Dermis microvascular lymphatic vessel endothelial cell (primary cell): Measurements from ENCODE around the gene HBA2. TPM values are rescaled to one million over a fixed set of nuclear protein-coding genes. Genes with fewer than 3 reads are reported as not detected.
"Not testable (repeated sequence)": the region's sequence is repeated elsewhere in the genome, so short reads cannot be mapped to it uniquely, and the experiment has no call there.

Source experiments
- DNase-seq, 2 donors: peaks; one replicate each; pipeline versions ENCODE4 v3.0.0 to v3.0.0-alpha.2; 2010; ENCODE audit warnings: low read depth in 2 of 2
- total RNA-seq: library from RNA; depleted of rRNA; stranded (reverse); fragments of >200 nt; gene quantifications from 2 replicates; pipeline ENCODE4 v1.2.1, GENCODE V29; 2014

Gene HBA2
- total RNA-seq, 1 donor from 2014 or later: not detected

DNA sequence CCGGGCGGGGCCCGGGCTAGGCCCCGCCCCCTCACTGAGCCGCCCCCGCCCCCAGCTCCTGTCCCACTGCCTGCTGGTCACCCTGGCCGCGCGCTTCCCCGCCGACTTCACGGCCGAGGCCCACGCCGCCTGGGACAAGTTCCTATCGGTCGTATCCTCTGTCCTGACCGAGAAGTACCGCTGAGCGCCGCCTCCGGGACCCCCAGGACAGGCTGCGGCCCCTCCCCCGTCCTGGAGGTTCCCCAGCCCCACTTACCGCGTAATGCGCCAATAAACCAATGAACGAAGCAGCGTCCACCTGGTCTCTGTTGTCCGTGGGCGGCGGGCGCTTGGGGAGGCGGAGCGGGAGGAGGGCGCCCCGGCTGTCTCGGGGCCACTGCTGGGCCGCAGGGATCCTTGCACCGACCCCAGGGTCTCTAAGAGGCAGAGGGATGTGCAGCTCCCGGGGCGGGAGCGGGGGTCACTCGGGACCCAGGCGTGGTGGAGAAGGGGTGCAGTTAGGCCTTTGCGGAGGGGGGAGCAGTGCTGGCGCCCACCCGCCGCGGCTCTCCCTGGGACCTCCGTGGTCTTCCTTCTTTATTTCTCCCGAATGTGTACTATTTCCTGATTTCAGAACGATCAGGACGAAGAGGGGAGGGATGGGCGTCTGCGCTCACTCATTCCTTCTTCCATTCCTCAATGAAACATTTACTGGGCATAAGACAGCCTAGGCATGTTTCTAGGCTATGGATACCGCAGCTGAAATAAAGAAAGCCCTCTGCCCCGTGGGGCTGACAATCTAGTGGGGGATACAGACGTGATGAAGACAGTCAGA is 18.3 kb upstream of the HBA2 start:
- peak in 1 of 2 donors; percentile 54 for DNase-seq

DNA sequence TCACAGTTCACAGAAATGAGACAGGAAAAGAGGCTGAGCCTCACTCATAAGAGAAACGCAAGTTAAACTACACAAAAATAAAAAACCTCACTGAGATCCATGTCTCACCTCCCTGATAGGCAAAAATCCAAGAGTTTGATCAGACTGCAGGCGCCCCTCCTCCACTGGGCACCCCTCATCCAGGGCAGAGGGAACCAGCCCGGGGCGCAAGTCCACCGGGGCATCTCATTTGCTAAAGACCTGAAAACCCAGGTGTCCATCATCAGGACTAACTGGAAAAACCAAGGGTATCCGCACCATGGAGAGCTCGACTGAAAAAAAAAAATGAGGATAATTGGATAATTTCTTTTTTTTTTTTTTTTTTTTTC is 17.7 kb upstream of the HBA2 start:
- no peak for DNase-seq

DNA sequence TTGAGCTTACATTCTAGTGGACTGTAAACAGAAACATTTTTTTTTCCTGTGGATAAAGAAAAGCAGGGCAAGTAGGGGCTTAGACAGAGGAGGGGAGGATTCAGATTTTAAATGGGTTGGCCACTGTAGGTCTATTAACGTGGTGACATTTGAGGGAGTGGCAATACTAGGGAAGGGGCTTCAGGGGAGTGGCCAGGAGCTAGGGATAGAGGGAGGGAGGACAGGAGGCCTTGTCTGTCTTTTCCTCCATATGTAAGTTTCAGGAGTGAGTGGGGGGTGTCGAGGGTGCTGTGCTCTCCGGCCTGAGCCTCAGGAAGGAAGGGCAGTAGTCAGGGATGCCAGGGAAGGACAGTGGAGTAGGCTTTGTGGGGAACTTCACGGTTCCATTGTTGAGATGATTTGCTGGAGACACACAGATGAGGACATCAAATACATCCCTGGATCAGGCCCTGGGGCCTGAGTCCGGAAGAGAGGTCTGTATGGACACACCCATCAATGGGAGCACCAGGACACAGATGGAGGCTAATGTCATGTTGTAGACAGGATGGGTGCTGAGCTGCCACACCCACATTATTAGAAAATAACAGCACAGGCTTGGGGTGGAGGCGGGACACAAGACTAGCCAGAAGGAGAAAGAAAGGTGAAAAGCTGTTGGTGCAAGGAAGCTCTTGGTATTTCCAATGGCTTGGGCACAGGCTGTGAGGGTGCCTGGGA is 13.4 kb upstream of the HBA2 start:
- no peak for DNase-seq

DNA sequence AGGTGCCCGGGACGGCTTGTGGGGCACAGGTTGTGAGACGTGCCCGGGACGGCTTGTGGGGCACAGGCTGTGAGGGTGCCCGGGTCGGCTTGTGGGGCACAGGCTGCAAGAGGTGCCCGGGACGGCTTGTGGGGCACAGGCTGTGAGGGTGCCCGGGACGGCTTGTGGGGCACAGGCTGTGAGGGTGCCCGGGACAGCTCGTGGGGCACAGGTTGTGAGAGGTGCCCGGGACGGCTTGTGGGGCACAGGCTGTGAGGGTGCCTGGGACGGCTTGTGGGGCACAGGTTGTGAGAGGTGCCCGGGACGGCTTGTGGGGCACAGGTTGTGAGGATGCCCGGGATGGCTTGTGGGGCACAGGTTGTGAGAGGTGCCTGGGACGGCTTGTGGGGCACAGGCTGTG is 12.4 kb upstream of the HBA2 start:
- not testable (repeated sequence) for DNase-seq

DNA sequence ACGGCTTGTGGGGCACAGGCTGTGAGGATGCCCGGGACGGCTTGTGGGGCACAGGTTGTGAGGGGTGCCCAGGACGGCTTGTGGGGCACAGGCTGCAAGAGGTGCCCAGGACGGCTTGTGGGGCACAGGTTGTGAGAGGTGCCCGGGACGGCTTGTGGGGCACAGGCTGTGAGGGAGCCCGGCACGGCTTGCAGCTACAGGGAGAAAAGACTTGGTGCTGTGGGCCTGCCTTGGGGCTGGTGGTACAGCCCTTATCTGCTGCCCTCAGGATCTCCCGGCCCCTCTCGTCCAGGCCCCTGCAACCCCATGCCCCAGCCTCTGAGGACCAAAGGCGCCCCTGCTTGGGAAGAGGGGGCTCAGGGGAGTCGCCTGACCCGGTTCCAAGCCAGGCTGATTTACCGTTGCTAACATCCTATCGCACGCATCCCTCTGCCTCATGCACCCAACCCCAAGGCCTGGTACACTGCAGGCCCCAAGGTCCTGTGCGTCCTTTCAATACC is 11.9 kb upstream of the HBA2 start:
- DNase-seq: no peak

DNA sequence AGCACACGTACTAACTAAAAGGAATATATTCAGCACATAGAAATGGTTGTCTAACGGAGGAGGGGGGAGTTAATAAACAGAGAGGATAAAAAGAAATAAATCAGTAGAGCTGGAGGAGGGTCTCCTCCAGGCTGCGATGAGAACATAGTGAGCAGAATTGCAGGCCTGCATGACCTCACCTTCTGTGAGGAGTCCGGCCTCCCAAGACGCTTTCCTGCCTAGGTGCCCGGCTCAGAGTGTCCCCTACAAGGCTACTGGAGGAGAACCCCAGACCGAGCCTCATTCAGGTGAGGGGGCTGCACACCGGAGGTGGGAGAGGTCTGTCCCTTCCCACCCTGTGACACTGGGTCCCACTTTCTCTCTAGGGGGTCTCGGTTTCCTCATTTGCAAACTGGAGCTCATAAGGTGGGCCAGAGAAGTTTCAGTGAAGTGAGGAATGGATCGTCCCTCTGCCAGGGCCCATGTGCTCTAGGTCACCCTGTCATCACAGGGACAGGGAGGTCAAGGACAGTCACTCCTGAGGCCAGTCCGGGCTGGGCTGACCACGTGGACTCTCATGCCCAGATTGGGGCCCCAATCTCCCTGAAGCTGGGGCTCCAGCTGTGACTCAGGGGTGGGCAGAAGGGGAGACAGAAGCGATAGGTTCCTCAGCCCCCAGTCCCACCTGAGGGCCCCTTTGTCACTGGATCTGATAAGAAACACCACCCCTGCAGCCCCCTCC is 10.2 kb upstream of the HBA2 start:
- DNase-seq: no peak

DNA sequence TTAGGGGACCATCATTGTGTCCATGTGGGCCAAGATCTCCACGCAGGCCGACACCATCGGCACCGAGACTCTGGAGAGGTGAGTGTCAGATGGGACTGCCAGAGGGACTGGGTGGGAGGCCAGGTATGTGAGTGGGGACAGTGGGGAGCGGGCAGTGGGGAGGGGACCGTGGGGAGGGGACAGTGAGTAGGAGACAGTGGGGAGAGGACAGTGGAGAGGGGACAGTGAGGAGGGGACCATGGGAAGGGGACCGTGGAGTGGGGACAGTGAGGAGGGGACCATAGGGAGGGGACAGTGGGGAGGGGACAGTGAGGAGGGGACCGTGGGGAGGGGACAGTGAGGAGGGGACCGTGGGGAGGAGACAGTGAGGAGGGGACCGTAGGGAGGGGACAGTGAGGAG is 9.5 kb upstream of the HBA2 start:
- DNase-seq: not testable (repeated sequence)

DNA sequence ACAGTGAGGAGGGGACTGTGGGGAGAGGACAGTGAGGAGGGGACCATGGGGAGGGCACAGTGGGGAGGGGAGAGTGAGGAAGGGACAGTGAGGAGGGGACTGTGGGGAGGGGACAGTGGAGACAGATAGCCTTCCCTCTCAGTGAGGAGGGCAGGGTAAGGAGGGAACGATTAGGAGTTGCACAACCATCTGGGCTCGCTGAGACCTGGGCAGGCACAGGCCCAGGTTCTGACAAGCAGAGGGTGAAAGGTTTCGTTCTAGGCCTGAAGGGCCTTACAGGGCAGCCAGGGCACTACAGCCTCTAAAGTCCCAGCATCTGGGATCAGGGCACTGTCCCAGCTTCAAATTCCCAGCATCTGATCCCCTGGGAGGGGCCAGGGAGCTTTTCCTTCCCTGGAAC is 9.0 kb upstream of the HBA2 start:
- not testable (repeated sequence) for DNase-seq

DNA sequence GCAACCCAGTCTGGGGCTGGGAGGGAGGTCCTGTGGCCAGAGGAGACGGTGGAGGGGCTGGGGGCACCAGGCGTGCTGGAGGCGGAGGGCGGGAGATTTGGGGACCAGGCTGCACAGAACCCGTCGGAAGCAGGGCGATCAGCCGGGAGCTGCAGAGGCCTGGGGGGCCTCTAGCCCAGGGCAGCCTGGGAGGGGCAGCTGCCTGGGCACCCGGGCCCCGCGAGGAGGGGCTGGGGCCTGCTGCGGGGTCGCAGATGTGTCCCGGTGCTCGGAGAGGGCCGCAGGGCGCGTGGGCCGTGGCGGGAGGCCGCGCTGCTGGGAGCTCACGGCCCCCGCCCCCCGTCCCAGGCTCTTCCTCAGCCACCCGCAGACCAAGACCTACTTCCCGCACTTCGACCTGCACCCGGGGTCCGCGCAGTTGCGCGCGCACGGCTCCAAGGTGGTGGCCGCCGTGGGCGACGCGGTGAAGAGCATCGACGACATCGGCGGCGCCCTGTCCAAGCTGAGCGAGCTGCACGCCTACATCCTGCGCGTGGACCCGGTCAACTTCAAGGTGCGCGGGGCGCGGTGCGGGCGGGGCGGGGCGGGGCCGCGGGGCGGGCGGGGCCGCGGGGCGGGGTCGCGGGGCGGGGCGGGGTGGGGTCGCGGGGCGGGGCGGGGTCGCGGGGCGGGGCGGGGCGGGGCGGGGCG is 8.4 kb upstream of the HBA2 start:
- DNase-seq: not testable (repeated sequence)

DNA sequence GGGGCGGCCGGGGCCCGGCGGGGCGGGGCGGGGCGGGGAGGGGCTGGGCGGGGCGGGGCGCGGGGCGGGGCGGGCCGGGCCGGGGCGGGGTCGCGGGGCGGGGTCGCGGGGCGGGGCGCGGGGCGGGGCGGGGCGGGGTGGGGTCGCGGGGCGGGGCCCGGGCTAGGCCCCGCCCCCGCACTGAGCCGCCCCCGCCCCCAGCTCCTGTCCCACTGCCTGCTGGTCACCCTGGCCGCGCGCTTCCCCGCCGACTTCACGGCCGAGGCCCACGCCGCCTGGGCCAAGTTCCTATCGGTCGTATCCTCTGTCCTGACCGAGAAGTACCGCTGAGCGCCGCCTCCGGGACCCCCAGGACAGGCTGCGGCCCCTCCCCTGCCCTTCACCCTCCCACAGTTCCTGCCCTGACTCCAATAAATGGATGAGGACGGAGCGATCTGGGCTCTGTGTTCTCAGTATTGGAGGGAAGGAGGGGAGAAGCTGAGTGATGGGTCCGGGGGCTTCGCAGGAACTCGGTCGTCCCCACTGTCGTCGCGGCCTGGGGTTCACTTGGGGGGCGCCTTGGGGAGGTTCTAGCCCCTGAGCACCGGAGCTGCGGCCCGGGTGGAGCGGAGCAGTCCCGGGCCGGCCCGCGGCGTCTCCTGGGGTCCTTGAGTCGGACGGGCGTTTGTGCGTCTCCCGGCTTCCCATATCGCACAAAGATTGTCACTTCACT is 7.7 kb upstream of the HBA2 start:
- no peak for DNase-seq

DNA sequence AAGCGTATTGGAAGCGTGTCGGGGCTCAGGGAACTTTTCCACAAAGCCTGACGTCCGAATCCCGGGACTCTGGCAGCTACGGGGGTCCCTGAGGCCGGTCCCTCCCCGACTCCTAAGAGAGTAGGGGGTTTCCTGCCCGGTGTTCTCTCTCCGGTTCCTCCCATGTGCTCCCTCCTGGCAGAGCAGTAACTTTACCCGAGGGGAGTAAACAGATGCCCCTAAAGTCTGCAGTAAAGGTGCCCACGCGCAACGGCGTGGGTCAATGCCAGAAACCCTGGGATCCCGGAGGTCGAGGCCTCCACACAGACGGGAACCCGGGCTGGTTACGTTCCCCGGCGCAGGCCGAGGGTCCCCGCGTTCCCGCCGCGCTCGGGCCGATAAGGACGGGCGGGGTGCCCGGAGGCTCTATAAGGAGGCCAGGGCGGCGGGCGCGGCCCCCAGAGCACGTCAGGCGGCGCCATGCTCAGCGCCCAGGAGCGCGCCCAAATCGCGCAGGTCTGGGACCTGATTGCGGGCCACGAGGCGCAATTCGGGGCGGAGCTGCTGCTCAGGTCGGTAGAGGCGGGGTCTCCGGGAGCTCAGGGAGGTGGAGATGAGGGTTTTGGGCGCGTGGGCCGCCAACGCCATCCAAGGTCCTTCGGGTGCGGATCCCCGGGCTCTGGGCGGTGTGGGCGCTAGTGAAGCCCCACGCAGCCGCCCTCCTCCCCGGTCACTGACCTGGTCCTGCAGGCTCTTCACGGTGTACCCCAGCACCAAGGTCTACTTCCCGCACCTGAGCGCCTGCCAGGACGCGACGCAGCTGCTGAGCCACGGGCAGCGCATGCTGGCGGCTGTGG is 6.9 kb upstream of the HBA2 start, which contains the start of gene HBM:
TSS of gene HBM (plus strand) at position 440 of the 836 bp plus-strand sequence. CDS start at position 460, 20 bp downstream.
- DNase-seq: no peak

DNA sequence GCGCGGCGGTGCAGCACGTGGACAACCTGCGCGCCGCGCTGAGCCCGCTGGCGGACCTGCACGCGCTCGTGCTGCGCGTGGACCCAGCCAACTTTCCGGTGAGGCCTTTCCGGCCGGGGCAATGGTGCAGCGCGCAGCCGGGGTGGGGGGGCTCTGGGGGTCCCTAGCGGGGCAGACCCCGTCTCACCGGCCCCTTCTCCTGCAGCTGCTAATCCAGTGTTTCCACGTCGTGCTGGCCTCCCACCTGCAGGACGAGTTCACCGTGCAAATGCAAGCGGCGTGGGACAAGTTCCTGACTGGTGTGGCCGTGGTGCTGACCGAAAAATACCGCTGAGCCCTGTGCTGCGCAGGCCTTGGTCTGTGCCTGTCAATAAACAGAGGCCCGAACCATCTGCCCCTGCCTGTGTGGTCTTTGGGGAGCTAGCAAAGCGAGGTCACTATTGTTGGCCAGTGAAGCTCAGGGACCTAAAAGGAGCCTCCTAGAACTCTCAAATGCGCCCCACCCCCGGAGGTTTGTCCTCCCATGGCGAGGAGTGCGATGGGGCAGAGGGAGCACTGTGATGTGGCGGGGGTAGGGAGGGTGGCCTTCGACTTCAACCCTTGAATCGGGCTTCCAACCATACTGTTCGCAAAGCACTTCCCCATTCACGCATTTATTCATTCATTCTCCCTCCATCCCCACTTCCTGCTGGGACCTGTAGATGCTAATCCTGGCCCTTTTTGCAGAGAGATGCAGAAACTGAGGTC is 6.1 kb upstream of the HBA2 start:
- no peak for DNase-seq

DNA sequence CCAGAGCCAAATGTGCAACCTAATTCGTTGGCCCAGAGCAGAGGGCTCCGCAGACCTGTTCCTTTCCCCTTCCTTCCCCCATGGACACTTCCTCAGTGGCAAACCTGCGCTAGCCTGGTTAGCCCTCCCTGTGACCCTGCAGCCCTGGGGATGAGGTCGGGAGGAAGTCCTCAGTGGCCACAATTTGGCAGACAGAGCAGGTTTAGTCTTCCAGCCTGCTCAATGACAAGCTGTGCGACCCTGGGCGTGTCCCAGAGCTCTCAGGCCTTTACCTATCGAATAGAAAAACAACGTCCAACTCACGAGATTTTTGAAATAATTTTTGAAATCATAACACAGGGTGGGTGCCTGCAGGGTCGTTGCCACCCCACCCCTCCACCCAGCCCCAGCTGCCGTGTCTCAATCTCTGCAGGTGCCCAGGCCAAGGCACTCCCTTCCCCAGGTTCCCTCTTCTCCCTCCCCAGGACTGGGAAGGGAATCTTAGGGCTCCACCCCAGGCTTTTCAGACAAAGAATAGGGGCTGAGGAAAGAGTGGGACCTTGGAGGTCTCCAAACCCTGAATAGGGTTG is 5.5 kb upstream of the HBA2 start:
- no peak for DNase-seq

DNA sequence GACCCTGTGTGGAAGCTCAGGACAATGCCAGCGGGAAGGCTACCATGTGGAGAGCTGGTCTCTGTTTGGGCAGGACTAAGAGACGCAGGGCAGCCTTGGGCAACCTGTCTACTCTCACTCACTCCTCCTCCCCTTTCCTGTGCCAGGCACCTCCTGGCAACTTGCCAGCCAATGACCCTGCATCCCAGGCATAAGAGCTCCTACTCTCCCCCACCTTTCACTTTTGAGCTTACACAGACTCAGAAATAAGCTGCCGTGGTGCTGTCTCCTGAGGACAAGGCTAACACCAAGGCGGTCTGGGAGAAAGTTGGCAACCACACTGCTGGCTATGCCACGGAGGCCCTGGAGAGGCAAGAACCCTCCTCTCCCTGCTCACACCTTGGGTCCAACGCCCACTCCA is 4.3 kb upstream of the HBA2 start:
- no peak for DNase-seq

DNA sequence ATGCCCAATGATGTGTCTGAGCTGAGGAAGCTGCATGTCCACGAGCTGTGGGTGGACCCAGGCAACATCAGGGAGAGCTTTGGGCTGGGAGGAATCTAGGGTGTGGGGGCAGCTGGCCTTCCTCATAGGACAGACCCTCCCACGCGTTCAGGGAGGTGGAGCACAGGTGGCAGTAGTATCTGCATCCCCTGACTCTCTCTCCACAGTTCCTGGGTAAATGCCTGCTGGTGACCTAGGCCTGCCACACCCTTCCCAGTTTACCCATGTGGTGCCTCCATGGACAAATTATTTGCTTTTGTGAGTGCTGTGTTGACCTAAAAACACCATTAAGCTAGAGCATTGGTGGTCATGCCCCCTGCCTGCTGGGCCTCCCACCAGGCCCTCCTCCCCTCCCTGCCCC is 3.7 kb upstream of the HBA2 start:
- DNase-seq: no peak

DNA sequence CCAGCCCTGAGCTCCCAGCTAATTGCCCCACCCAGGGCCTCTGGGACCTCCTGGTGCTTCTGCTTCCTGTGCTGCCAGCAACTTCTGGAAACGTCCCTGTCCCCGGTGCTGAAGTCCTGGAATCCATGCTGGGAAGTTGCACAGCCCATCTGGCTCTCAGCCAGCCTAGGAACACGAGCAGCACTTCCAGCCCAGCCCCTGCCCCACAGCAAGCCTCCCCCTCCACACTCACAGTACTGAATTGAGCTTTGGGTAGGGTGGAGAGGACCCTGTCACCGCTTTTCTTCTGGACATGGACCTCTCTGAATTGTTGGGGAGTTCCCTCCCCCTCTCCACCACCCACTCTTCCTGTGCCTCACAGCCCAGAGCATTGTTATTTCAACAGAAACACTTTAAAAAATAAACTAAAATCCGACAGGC is 2.6 kb upstream of the HBA2 start:
- peak in 1 of 2 donors; percentile 21 for DNase-seq

DNA sequence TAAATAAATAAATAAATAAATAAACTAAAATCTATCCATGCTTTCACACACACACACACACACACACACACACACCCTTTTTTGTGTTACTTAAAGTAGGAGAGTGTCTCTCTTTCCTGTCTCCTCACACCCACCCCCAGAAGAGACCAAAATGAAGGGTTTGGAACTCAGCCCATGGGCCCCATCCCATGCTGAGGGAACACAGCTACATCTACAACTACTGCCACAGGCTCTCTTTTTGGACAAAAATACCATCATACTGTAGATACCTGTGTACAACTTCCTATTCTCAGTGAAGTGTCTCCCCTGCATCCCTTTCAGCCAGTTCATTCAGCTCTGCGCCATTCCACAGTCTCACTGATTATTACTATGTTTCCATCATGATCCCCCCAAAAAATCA is 1.9 kb upstream of the HBA2 start:
- DNase-seq: no peak

DNA sequence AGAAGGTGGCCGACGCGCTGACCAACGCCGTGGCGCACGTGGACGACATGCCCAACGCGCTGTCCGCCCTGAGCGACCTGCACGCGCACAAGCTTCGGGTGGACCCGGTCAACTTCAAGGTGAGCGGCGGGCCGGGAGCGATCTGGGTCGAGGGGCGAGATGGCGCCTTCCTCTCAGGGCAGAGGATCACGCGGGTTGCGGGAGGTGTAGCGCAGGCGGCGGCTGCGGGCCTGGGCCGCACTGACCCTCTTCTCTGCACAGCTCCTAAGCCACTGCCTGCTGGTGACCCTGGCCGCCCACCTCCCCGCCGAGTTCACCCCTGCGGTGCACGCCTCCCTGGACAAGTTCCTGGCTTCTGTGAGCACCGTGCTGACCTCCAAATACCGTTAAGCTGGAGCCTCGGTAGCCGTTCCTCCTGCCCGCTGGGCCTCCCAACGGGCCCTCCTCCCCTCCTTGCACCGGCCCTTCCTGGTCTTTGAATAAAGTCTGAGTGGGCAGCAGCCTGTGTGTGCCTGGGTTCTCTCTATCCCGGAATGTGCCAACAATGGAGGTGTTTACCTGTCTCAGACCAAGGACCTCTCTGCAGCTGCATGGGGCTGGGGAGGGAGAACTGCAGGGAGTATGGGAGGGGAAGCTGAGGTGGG is 657 bp downstream of the HBA2 start:
- DNase-seq: not testable (repeated sequence)
